COLO668 (cell line): Measurements from ENCODE around the gene SUGP1.
A peak's percentile ranks its signal among the peaks of the same experiment; 100 is the strongest.
"Not testable (repeated sequence)": the region's sequence is repeated elsewhere in the genome, so short reads cannot be mapped to it uniquely, and the experiment has no call there.

Experiments
- DNase-seq: peaks from one replicate; lab custom pipeline; 2025; ENCODE audit not compliant: unreplicated experiment; lab: John Stamatoyannopoulos, UW

The SUGP1 gene

GRCh38 chr19:19268453-19269385 is 51.6 kb downstream of the SUGP1 start:
- no peak for DNase-seq

- no peak for DNase-seq
These were observed 53.0 kb downstream of the SUGP1 start for GRCh38 chr19:19267305-19267704.

GRCh38 chr19:19263886-19264487 is 56.3 kb downstream of the SUGP1 start:
- no peak for DNase-seq

GRCh38 chr19:19262190-19263057 is 57.9 kb downstream of the SUGP1 start:
- DNase-seq: no peak

- no peak for DNase-seq
These were observed 58.7 kb downstream of the SUGP1 start for GRCh38 chr19:19261350-19262189.

GRCh38 chr19:19260417-19261214 is 59.7 kb downstream of the SUGP1 start:
- DNase-seq: no peak

- no peak for DNase-seq
These were observed 60.6 kb downstream of the SUGP1 start for GRCh38 chr19:19259741-19260140.

- DNase-seq: no peak
These were observed 61.5 kb downstream of the SUGP1 start for GRCh38 chr19:19258589-19259338.

- no peak for DNase-seq
These were observed 62.3 kb downstream of the SUGP1 start for GRCh38 chr19:19257836-19258588.

GRCh38 chr19:19257137-19257536 is 63.2 kb downstream of the SUGP1 start:
- peak; percentile 14 for DNase-seq

- peak; percentile 34 for DNase-seq
These were observed 64.0 kb downstream of the SUGP1 start for GRCh38 chr19:19256072-19256969.

GRCh38 chr19:19253409-19253808 is 66.9 kb downstream of the SUGP1 start:
- DNase-seq: not testable (repeated sequence)

GRCh38 chr19:19250196-19250801 is 70.0 kb downstream of the SUGP1 start:
- DNase-seq: no peak

GRCh38 chr19:19240476-19240875 is 79.8 kb downstream of the SUGP1 start:
- DNase-seq: no peak

GRCh38 chr19:19239675-19240074 is 80.6 kb downstream of the SUGP1 start:
- no peak for DNase-seq

GRCh38 chr19:19238126-19238894 is 82.0 kb downstream of the SUGP1 start:
- DNase-seq: no peak
